GM12878 (cell line): ENCODE measurements around the gene FBXL19. TPM values are rescaled to one million over a fixed set of nuclear protein-coding genes. Genes with fewer than 3 reads are reported as not detected.
A peak's percentile ranks its signal among the peaks of the same experiment; 100 is the strongest.

ENCODE experiments used
- ATAC-seq: fragments of 200-7000 bp; cut with Tn5 transposase; 3 replicates; pipeline ENCODE4 v1.9.1; 2020; ENCODE audit warnings: mild to moderate bottlenecking, moderate library complexity
- BruUV-seq: library from RNA; stranded (reverse); fragments of 400-500 nt; replicated peaks from 2 replicates; lab custom pipeline; 2021; lab: Mats Ljungman, UMichigan
- CTCF ChIA-PET: fragments of 300-600 bp; sonication (Branson Sonifier 250); formaldehyde crosslinking; extraction: SDS; loops from one replicate; lab custom pipeline; 2021; ENCODE audit warnings: inconsistent platforms; lab: Yijun Ruan, JAX
- POLR2A ChIA-PET: fragments of 350-600 bp; formaldehyde crosslinking; extraction: SDS; loops from one replicate; lab custom pipeline; 2021; ENCODE audit warnings: inconsistent platforms; lab: Charles Lee
- RAD21 ChIA-PET: fragments of 300-600 bp; sonication (Branson Sonifier 250); formaldehyde crosslinking; loops from one replicate; lab custom pipeline; 2023; ENCODE audit warnings: antibody characterized with exemption; ENCODE audit not compliant: unreplicated experiment; lab: Charles Lee
- SMC1A ChIA-PET: fragments of 300-600 bp; sonication (Branson Sonifier 250); formaldehyde crosslinking; loops from one replicate; lab custom pipeline; 2023; ENCODE audit not compliant: unreplicated experiment, uncharacterized antibody; lab: Charles Lee
- DNase-seq: peaks from one replicate; pipeline ENCODE4 v3.0.0-alpha.2; 2011; ENCODE audit warnings: low read depth, low spot score
- FAIRE-seq: peaks from 3 replicates; lab custom pipeline; 2011; peaks lifted over from hg19 to GRCh38; lab: Jason Lieb, UNC
- H2AFZ ChIP-seq: 2 replicates; pipeline ENCODE4 v1.6.0; 2011; ENCODE audit warnings: low read depth, low read length, control low read depth; ENCODE audit not compliant: control insufficient read depth
- H3K27ac ChIP-seq: 2 replicates; pipeline ENCODE4 v1.5.1; 2011; ENCODE audit warnings: control low read depth; ENCODE audit not compliant: control insufficient read depth, insufficient read depth
- H3K27me3 ChIP-seq, 2 experiments: replicated peaks in 1 of 2; 2 replicates each; pipeline versions ENCODE4 v1.6.0 to v1.6.1; 2011; ENCODE audit warnings: low read length in 1 of 2; ENCODE audit not compliant: control insufficient read depth in 2 of 2, insufficient read depth in 2 of 2
- H3K36me3 ChIP-seq, 2 experiments: 2 replicates each; pipeline ENCODE4 v1.5.1; 2011; ENCODE audit warnings: low read length in 1 of 2; ENCODE audit not compliant: control insufficient read depth in 2 of 2, insufficient read depth in 2 of 2
- H3K4me1 ChIP-seq: 2 replicates; pipeline ENCODE4 v1.6.1; 2011; ENCODE audit warnings: mild to moderate bottlenecking, low read length, moderate library complexity, mixed read lengths; ENCODE audit not compliant: control insufficient read depth, insufficient read depth
- H3K4me2 ChIP-seq: 2 replicates; pipeline ENCODE4 v1.6.0; 2011; ENCODE audit warnings: control low read depth; ENCODE audit not compliant: control insufficient read depth, insufficient read depth
- H3K4me3 ChIP-seq: fragments of 200-600 bp; sonication (generic); 2 replicates; pipeline ENCODE4 v1.5.1; 2016
- H3K79me2 ChIP-seq: 2 replicates; pipeline ENCODE4 v1.6.0; 2011; ENCODE audit warnings: low read length; ENCODE audit not compliant: control insufficient read depth, insufficient read depth
- H3K9ac ChIP-seq: 2 replicates; pipeline ENCODE4 v1.8.0; 2011; ENCODE audit warnings: low read length, control low read depth, mixed read lengths; ENCODE audit not compliant: control insufficient read depth, insufficient read depth
- H3K9me3 ChIP-seq: replicated peaks from 3 replicates; pipeline ENCODE4 v1.5.1; 2011; ENCODE audit warnings: mild to moderate bottlenecking, low read length; ENCODE audit not compliant: control insufficient read depth, insufficient read depth
- H4K20me1 ChIP-seq: 2 replicates; pipeline ENCODE4 v1.6.0; 2011; ENCODE audit not compliant: control insufficient read depth, insufficient read depth
- EZH2 ChIP-seq: IDR thresholded peaks from 2 replicates; pipeline ENCODE4 v1.6.1; 2012; ENCODE audit warnings: low read depth, mild to moderate bottlenecking, control low read depth, inconsistent platforms, low read length, borderline replicate concordance; ENCODE audit not compliant: control insufficient read depth
- HDGF ChIP-seq: fragments of 450-650 bp; IDR thresholded peaks from 2 replicates; pipeline ENCODE4 v1.6.1; 2016; ENCODE audit warnings: antibody characterized with exemption
- NR2F1 ChIP-seq: fragments of 450-650 bp; conservative IDR thresholded peaks from 2 replicates; pipeline ENCODE4 v1.6.1; 2017; ENCODE audit warnings: mild to moderate bottlenecking
- POLR2A ChIP-seq: IDR thresholded peaks from 2 replicates; pipeline ENCODE4 v1.6.1; 2011; ENCODE audit warnings: low read depth, mild to moderate bottlenecking, low read length
- WGBS: methylation state at CpG from one replicate; pipeline ENCODE4 v1.1.6; 2016; ENCODE audit warnings: low lambda C conversion rate; ENCODE audit not compliant: insufficient replicate concordance, insufficient coverage; ENCODE audit errors: missing lambda C conversion rate; 5-methylcytosine and 5-hydroxymethylcytosine counted together
- in situ Hi-C: fragments of 300-500 bp; cut with MboI; formaldehyde crosslinking; loops from 9 replicates; pipeline ENCODE4 v1.14.3; 2018; ENCODE audit warnings: mixed read lengths
- intact Hi-C: fragments of 100-400 bp; cut with micrococcal nuclease; formaldehyde crosslinking; loops from one replicate; pipeline ENCODE4 v1.14.2; 2022; ENCODE audit not compliant: unreplicated experiment
- polyA plus RNA-seq, 11 experiments: library from polyadenylated mRNA; depleted of rRNA in 4 of 11; unstranded in 6 of 11; stranded (reverse) in 5 of 11; fragments of >200 nt; fragmentation: Nextera tagmentation in 4 of 11; fragmentation: Illumina TruSeq in 1 of 11; extraction: Ambion mirVana in 4 of 11; extraction: Trizol in 1 of 11; gene quantifications; 1 replicate in 1 of 11; 2 replicates in 10 of 11; pipeline versions ENCODE4 v1.2.1 to v1.2.3, GENCODE V29; 2011 to 2016; ENCODE audit warnings: inconsistent platforms in 2 of 11, missing spikeins in 2 of 11, low read depth in 1 of 11
- total RNA-seq, 4 experiments: library from RNA; depleted of rRNA in 3 of 4; stranded (reverse); fragments of >200 nt in 3 of 4; fragmentation: Illumina TruSeq in 1 of 4; extraction: Trizol in 1 of 4; gene quantifications; 2 replicates each; pipeline versions ENCODE4 v1.2.1 to v1.2.3, GENCODE V29; 2013 to 2021
- TF ChIP-seq, protein P1 (sequence below): IDR thresholded peaks from 2 replicates; pipeline ENCODE4 v1.6.1; 2011; ENCODE audit warnings: mild to moderate bottlenecking, low read depth, low read length, moderate library complexity; ENCODE audit not compliant: insufficient replicate concordance

FBXL19 gene
- total and polyA plus RNA-seq, 10 of the 15 experiments (the other 5 are each of a cell fraction or from before 2014, with no cell fraction given), result 0.02 to 32.1 (median 6.8) TPM; not detected in 1

DNA sequence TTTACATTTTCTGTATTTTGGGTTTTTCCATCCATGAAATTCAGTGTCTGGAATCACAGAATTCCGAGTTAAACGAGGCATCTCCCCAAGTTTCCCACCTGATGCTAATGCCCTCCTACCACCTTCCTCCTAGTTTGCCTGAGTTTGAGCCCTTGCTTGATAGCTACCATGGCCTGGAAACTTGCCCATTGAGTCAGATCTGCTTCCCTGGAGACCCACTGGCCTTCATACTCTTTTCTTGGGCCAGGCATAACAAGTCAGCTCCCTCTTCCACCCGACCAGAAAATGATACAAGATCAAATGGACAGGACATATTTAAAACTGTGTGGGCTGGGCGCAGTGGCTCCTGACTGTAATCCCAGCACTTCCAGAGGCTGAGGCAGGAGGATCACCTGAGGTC lies 44.4 kb downstream of the FBXL19 start (continued):
- TF ChIP-seq, protein P1, sequence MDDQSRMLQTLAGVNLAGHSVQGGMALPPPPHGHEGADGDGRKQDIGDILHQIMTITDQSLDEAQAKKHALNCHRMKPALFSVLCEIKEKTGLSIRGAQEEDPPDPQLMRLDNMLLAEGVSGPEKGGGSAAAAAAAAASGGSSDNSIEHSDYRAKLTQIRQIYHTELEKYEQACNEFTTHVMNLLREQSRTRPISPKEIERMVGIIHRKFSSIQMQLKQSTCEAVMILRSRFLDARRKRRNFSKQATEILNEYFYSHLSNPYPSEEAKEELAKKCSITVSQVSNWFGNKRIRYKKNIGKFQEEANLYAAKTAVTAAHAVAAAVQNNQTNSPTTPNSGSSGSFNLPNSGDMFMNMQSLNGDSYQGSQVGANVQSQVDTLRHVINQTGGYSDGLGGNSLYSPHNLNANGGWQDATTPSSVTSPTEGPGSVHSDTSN, result no peak
- TF ChIP-seq NR2F1 (no peak), EZH2 (no peak)

DNA sequence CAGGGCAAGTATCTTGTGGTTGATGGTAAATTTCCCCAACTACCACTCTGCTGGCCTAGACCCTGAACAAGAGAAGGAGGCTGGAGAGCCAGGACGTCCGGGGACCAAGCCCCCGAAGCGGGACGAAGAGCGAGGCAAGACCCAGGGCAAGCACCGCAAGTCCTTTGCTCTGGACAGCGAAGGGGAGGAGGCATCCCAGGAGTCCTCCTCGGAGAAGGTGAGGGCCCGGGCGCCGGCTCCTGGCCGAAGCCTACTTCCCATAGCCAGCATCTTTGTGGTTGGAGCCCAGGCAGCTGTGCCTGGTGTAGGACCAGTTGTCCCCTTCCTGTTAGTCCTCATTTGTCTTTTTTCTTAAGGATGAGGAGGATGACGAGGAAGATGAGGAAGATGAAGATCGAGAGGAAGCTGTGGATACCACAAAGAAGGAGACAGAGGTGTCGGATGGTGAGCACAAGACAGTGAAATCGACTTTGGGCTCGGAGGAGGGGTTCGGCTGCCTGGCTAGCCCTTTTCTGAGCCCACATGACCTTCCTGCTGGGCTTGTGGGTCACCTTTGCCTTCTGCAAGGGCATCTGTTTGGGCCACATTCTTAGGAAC lies 46.0 kb downstream of the FBXL19 start:
- Histone ChIP-seq H3K36me3 (peaks cover 19 to 28% of the 10 kb centered on the region in 2 experiments; a peak in 3 of 4 replicates), H3K79me2 (no peaks in the 10 kb centered on the region), H3K4me2 (no peak overlapping the region), H3K9ac (no peak overlapping the region), H4K20me1 (no peaks in the 10 kb centered on the region), H3K9me3 (no peaks in the 10 kb centered on the region), H3K27me3 (no peaks in the 10 kb centered on the region), H3K4me1 (no peaks in the 10 kb centered on the region), H3K4me3 (no peak overlapping the region), H2AFZ (no peak overlapping the region), H3K27ac (no peak overlapping the region)
- 96% methylated on average over 19 of the region's 19 CpGs for WGBS
- ATAC-seq (no peak), DNase-seq (no peak), FAIRE-seq (no peak)
- ChIA-PET RAD21 (no interaction called here), SMC1A (no interaction called here), POLR2A (interaction anchor here (0.6 kb wide), 1 partner anchor 160 kb away, joined by 3 read pairs; no protein-coding TSS in a partner anchor), CTCF (interaction anchor here (0.6 kb wide), 1 partner anchor 462 kb away, joined by 3 read pairs; no protein-coding TSS in a partner anchor)
- BruUV-seq, result no TSS peak
- peak; percentile 28; the same call in 1 of the 2 replicates for TF ChIP-seq POLR2A
- no peak for TF ChIP-seq HDGF
- in situ Hi-C loops, result no loop called here
- intact Hi-C loops, result no loop called here
